Gastrocnemius medialis (tissue), 4 donors: Measurements from ENCODE around the gene EHD3.

Experiments used
- CTCF ChIP-seq, 5 experiments: fragments of 450-650 bp in 3 of 5; fragments of 200-600 bp in 2 of 5; sonication (generic) in 2 of 5; IDR thresholded peaks in 4 of 5; conservative IDR thresholded peaks in 1 of 5; 1 replicate in 4 of 5; 2 replicates in 1 of 5; pipeline ENCODE4 v1.5.1; 2016 to 2019; ENCODE audit warnings: antibody characterized with exemption in 5 of 5, mild to moderate bottlenecking in 3 of 5, moderate library complexity in 3 of 5
- POLR2A ChIP-seq, 2 donors: fragments of 450-650 bp; IDR thresholded peaks; one replicate each; pipeline ENCODE4 v1.6.1; 2017; ENCODE audit warnings: antibody characterized with exemption in 2 of 2, mild to moderate bottlenecking in 2 of 2, moderate library complexity in 2 of 2

GRCh38 chr2:31219131-31219969, 14.6 kb upstream of the EHD3 start:
- TF ChIP-seq CTCF (IDR thresholded peaks at IDR 0.05 in 4 of 5, conservative IDR thresholded peaks at IDR 0.05 in 1 of 5) (no peak), POLR2A (IDR thresholded peaks at IDR 0.05) (no peak)
